Stimulated activated CD8-positive, alpha-beta memory T cell treated with anti-CD3 and anti-CD28 coated beads, Interleukin-4, amount 100 ng/mL, for 4 hours (primary cell): ENCODE measurements around the gene DET1.
"Not testable (repeated sequence)": the region's sequence is repeated elsewhere in the genome, so short reads cannot be mapped to it uniquely, and the experiment has no call there.

Experiments used
- DNase-seq, 2 donors: peaks; one replicate each; pipeline ENCODE4 v3.0.0-alpha.2; 2020; ENCODE audit warnings: low read depth in 2 of 2, low spot score in 1 of 2

Gene DET1

GRCh38 chr15:88541111-88541510, 5.4 kb downstream of the DET1 start:
- DNase-seq = not testable (repeated sequence)

DNA sequence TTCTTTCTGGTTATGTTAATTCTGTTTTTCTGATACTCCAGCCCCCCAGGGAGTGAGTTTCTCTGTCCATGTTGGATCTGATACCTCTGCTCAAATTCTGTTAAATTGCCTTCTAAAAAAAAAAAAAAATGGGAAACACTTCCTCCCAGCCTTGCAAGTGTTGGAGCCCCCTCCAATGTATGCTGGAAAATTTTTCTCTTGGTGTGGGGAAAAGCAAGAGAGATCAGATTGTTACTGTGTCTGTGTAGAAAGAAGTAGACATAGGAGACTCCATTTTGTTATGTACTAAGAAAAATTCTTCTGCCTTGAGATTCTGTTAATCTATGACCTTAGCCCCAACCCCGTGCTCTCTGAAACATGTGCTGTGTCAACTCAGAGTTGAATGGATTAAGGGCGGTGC, 6.1 kb downstream of the DET1 start:
- DNase-seq = not testable (repeated sequence)

- DNase-seq = no peak
Observed at GRCh38 chr15:88539441-88539840, 7.0 kb downstream of the DET1 start.

- no peak for DNase-seq
Observed at GRCh38 chr15:88538972-88539371, 7.5 kb downstream of the DET1 start.

DNA sequence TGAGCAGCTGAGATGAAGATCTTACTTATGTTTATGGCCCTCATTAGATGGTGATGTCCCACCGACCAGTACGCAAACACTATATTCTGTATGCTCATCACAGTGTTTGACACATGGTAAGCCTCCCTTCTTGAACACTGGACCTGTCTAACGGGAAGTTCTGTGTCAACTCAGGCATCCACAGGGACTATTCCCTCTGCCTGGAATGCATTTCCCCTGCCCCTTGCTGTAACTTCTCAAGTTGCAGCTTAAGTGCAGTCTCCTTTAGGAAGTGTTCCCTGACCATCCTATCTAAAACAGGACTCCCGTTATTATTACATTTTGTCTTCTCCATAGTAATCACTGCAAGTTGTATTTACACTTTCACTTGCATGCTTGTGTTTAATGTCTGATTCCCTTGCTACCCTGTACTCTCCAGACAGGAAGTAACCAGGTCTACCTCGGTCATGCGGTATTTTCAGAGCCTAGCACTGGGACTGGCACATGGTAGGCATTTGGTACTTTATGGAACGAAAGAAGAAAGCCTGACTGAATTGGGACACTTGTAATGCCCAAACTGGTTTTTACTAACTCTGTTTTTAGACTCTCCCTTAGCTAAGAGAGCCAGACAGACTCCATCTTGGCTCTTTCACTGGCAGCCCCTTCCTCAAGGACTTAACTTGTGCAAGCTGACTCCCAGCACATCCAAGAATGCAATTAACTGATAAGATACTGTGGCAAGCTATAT, 8.7 kb downstream of the DET1 start:
- DNase-seq = no peak

DNA sequence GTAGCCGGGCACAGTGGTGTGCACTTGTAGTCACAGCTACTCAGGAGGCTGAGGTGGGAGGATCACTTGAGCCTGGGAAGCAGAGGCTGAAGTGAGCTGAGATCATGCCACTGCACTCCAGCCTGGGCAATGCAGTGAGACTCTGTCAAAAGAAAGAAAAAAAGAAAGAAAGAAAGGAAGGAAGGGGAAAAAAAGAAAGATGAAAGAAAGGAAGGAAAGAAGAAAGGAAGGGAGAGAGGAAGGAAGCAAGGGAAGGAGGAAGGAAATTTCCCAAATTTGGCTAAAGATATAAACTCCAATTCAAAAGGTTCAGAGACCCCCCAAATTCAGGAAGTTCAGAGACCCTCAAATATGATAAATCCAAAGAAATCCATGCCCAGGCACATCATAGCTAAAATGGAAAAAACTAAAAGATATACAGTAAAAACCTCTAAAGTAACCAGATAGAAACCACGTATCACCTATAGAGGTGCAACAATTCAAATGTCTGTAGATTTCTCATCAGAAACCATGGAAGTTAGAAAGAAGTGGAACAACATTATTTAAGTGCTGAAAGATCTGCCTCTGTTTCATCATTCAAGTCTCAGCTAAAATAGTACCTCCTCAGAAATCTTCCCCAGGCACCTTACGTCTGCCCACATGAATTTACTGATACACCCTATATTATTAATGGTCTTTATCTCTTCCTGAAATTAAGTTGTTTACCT, 10.7 kb downstream of the DET1 start:
- DNase-seq = no peak

GRCh38 chr15:88535100-88535499, 11.4 kb downstream of the DET1 start:
- DNase-seq = no peak

- DNase-seq = no peak
Observed at GRCh38 chr15:88533376-88533775, 13.1 kb downstream of the DET1 start.

DNA sequence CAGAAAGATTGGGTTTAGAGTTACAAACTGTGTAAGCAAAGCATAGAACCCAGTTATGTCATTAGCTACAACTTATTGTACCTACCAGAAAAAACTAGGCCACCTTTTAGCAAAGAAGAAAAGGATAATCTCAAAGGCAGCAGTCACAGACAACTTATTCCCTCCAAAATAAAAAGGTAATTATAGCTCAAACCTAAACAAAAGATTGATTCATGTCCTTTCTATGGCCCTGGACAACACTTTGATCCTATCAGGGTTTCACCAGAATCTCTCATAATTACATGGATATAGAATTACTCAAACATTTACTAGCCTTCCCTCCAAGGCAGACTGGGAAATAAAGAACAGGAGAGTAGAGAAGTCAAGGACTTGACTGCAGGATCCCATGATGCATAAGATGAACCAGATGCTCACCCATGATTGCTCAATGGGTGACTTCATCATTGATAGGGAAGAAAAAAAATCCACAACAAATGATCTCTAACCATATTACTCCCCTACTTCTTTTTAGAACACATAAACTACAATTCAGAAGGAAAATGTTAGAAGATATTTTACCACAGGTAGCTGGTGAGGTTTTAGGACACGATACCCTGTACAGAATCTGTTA, 17.4 kb downstream of the DET1 start:
- no peak for DNase-seq

- no peak for DNase-seq
Observed at GRCh38 chr15:88526247-88526879, 20.1 kb downstream of the DET1 start.

GRCh38 chr15:88525418-88525817, 21.1 kb downstream of the DET1 start:
- DNase-seq = no peak

DNA sequence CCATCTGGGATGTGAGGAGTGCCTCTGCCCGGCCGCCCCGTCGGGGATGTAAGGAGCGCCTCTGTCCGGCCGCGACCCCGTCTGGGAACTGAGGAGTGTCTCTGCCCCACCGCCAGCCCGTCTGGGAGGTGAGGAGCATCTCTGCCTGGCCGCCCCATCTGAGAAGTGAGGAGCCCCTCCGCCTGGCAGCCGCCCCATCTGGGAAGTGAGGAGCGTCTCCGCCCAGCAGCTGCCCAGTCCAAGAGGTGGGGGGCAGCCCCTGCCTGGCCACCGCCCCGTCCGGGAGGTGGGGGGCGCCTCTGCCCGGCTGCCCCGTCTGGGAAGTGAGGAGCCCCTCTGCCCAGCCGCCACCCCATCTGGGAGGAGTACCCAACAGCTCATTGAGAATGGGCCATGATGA, 22.4 kb downstream of the DET1 start:
- not testable (repeated sequence) for DNase-seq

- DNase-seq = no peak
Observed at GRCh38 chr15:88518903-88519302, 27.6 kb downstream of the DET1 start.

DNA sequence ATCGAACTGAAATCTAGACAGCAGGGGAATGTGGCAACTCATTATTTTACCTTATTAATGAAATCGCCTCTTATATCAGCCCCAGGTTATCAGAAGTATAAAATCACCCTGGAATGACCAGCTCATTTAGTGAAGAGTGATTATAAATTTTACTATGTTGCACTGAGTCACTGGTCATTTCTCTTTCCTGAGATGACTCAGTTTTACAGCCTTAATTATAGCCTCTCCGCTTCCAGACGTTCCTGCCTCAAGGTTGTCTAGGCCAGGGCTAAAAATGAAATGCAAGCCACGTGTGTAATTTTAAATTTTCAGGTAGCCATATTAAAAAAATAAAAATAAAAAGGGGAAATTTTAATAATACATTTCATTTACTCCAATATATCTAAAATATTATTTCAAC, 33.3 kb downstream of the DET1 start:
- no peak for DNase-seq

- DNase-seq = no peak
Observed at GRCh38 chr15:88512601-88513000, 33.9 kb downstream of the DET1 start.

GRCh38 chr15:88512078-88512477, 34.4 kb downstream of the DET1 start:
- no peak for DNase-seq

- DNase-seq = no peak
Observed at GRCh38 chr15:88511161-88511560, 35.3 kb downstream of the DET1 start.

GRCh38 chr15:88509964-88510363, 36.5 kb downstream of the DET1 start:
- DNase-seq = no peak

GRCh38 chr15:88509321-88509720, 37.2 kb downstream of the DET1 start:
- no peak for DNase-seq

- no peak for DNase-seq
Observed at GRCh38 chr15:88506628-88507027, 39.9 kb downstream of the DET1 start.

- DNase-seq = no peak
Observed at GRCh38 chr15:88505721-88506120, 40.8 kb downstream of the DET1 start.

GRCh38 chr15:88504445-88504844, 42.0 kb downstream of the DET1 start:
- DNase-seq = no peak
